Erythroblast (primary cell): ENCODE data around the gene CCDC77.

Experiments
- DNase-seq, 2 experiments: peaks; one replicate each; lab custom pipeline; 2025; lab: John Stamatoyannopoulos, UW
- GATA1 ChIP-seq: IDR thresholded peaks from 2 replicates; pipeline ENCODE4 v1.6.1; 2011; ENCODE audit warnings: low read depth, mild to moderate bottlenecking, control low read depth, low read length, moderate library complexity
- POLR2A ChIP-seq: IDR thresholded peaks from 2 replicates; pipeline ENCODE4 v1.6.1; 2011; ENCODE audit warnings: mild to moderate bottlenecking, low read length

Gene CCDC77

GRCh38 chr12:460261-461230, 59.1 kb downstream of the CCDC77 start:
- no peak for DNase-seq
- TF ChIP-seq POLR2A (no peak), GATA1 (no peak)

- no peak for TF ChIP-seq POLR2A
- no peak for TF ChIP-seq GATA1
- no peak for DNase-seq
Observed at GRCh38 chr12:461425-461824, 60.0 kb downstream of the CCDC77 start.

GRCh38 chr12:462936-463705, 61.7 kb downstream of the CCDC77 start:
- TF ChIP-seq GATA1 (no peak), POLR2A (no peak)
- DNase-seq, result no peak

- no peak for DNase-seq
- no peak for TF ChIP-seq POLR2A
- no peak for TF ChIP-seq GATA1
Observed at GRCh38 chr12:464484-465267, 63.2 kb downstream of the CCDC77 start.

DNA sequence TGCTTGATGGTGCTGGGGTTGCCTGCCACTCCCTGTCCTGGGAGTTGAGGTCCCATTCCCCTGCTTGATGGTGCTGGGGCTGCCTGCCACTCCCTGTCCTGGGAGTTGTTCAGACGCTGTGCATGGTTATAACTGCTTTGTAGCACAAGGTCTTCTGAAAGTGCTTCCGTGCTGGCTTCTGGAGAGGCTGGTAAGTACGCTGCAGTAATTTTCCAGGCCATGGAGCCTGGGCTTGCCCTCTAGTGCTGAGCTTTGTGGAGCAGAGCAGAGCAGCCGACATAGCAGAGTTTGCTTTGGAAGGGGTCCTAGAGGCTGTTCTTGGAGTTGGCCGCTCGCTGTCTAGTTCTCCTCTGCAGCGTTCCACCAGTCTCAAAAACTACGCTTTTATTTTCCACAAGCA, 64.6 kb downstream of the CCDC77 start:
- DNase-seq, result no peak
- no peak for TF ChIP-seq GATA1
- no peak for TF ChIP-seq POLR2A

GRCh38 chr12:466762-467161, 65.3 kb downstream of the CCDC77 start:
- no peak for DNase-seq
- TF ChIP-seq POLR2A (no peak), GATA1 (no peak)

DNA sequence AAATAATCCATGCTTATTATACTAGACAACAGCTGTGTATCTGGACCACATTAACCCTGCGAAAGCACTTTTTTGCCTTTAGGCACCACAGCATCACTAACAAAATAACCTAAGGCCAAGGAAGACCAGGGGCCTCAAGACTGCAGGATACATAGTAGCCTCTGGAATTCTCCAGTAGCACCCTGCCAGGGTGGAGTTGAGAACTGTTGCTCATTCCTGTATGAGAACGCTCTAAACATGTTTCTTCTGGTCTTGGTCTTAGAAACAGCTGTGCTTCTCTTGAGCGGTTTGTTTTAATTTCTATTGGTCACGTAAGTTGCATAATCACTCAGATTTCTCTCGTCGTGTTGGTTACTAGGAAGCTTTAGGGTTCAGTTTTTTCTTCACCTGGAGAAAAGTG, 66.1 kb downstream of the CCDC77 start:
- TF ChIP-seq POLR2A (no peak), GATA1 (no peak)
- no peak for DNase-seq

DNA sequence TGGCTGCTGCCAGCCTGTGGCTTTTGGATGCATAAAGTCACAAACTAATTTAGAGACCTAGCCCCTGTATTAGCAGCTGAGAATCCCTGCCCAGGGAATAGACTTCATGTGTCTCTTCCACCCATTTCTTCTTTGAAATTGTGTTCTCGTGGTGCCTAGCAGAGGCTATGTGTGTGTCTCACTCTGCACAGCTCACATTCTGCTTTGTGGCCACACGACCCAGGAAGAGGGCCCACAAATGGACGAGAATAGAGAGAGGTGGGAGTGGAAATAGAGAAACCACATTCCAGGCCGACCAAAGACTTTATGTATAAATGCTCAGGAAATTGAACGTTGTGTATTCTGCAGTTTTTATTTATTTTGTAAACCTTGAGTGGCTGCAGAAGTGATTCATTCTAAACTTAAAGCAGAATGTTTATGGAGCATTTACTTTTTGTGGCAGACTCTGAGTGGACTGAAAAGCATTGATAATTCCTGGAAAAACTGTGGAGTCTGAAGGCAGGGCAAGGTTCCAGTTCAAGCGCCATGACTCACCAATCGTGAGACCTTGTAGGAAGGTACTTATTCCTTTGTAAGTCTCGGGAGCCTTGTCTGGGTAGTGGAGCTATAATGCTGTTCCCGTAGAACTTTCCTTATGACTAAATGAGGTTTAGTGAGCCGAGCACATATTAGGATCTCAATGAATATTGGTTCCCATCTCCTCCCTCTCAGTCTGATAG, 67.4 kb downstream of the CCDC77 start:
- TF ChIP-seq GATA1, result no peak
- TF ChIP-seq POLR2A, result no peak

DNA sequence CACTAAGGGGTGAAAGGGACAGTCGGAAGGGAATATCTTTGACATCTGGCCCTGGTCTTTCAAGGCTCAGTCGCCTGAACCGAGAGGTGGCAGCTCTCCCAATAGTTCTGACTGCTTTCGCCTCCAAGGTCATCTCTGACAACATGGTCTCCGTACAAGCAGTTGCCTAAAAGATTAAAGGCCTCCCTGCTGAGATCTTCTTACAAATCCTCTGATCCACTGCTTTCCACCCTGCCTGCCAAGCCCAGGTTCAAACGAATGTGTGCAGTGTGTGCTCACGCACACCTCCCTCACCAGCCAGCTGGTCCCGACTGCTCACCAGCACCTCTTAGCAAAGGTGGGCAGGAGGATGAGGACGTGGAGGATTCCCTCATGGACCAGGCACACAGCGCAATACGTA, 68.7 kb downstream of the CCDC77 start:
- no peak for DNase-seq
- TF ChIP-seq GATA1 (no peak), POLR2A (no peak)

More for the DNA sequence above, 67.4 kb downstream of the CCDC77 start:
- DNase-seq, result no peak

DNA sequence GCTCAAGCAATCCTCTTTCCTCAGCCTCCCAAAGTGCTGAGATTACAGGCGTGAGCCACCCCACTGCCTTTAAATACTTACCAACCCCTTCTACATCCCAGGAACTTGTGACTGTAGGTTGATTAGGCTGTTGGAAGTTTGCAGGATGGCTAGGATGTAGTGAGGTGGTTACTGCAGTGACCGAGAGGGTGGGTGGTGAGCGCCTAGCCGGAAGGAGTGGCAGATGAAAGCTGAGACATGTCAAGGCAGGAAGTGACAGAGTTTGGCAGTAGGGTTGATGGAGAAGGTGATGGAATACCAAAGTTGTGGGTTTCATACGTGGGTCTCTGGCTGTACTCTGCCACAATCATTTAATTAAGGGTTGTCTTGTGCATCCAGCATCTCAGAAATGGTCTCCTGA, 71.8 kb downstream of the CCDC77 start:
- TF ChIP-seq POLR2A (no peak), GATA1 (no peak)
- DNase-seq, result no peak

DNA sequence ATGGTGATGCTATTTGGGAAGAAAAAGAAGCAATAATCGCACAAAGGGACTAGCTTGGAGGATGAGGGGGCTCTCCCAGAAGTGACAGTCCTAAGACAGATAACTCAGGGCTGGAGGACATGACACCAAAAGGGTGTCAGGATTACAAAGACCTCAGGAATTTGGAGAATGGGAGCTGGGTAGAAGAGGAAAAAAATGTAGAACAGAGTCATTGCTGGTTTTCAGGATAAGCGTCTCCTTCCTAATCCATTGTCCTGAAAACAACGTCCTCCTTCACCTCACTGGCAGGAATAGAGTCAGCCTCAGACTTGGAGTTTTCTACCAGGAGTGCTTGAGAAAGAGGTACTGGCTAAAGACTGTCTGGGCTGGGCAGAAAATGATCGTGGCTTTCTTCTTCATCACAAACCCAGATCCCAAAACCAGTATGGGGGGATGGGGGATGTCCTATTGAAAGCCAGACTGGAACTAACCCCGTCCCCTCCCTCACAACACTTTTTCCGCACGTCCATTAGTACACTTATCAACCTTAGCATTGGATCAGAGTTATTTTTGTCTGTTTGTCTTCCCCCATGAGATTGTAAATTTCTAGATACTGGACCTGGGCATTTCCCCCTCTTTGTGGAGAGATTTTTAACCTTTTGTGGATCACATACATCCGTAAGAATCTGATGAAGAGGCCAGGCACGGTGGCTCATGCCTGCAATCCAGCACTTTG, 72.6 kb downstream of the CCDC77 start:
- no peak for TF ChIP-seq POLR2A
- no peak for TF ChIP-seq GATA1
- DNase-seq, result no peak

DNA sequence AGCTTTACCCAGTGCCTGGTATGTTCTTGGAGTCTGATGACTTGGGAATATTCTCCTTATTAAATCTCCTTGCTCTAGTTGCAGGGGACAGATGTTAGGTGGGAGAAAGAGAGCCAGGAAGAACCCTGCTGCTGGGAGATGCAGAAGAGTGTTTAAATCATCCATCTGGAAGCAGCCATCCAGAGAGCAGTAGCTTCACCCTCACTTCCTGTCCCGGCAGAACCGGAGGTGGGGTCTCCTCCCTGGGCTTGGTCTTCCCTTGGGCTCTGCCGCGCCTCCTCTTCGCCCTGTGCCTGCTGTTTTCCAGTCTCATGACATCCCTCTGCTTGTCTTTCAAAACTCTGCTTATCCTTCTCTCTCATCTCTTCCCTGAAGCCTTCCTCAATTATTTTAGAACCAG, 73.8 kb downstream of the CCDC77 start:
- DNase-seq, result no peak
- TF ChIP-seq GATA1 (no peak), POLR2A (no peak)

DNA sequence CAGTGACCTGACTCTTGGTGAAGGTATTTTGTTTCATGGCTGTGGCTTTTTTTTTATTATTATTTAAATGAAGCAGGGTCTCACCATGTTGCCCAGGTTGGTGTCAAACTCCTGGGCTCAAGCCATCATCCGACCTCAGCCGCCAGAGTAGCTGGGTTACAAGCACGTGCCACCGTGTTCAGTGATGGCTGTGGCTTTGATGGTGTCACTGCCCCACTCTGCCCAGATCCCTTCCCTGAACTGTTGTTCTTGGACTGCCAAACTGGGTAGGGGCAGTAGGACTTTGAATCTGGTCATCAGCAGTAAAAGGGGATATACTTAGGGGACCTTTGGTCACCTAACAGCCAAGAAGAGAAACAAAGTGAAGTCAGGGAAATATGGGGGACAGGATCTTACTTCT, 77.7 kb downstream of the CCDC77 start:
- no peak for TF ChIP-seq GATA1
- no peak for TF ChIP-seq POLR2A
- no peak for DNase-seq
